ENCODE data around the gene SDK1. TPM values are rescaled to one million over a fixed set of nuclear protein-coding genes. Genes with fewer than 3 reads are reported as not detected.
A peak's percentile ranks its signal among the peaks of the same experiment; 100 is the strongest.

SDK1 gene
- total RNA-seq, 1 experiment from 2014 or later = 1.8 TPM

DNA sequence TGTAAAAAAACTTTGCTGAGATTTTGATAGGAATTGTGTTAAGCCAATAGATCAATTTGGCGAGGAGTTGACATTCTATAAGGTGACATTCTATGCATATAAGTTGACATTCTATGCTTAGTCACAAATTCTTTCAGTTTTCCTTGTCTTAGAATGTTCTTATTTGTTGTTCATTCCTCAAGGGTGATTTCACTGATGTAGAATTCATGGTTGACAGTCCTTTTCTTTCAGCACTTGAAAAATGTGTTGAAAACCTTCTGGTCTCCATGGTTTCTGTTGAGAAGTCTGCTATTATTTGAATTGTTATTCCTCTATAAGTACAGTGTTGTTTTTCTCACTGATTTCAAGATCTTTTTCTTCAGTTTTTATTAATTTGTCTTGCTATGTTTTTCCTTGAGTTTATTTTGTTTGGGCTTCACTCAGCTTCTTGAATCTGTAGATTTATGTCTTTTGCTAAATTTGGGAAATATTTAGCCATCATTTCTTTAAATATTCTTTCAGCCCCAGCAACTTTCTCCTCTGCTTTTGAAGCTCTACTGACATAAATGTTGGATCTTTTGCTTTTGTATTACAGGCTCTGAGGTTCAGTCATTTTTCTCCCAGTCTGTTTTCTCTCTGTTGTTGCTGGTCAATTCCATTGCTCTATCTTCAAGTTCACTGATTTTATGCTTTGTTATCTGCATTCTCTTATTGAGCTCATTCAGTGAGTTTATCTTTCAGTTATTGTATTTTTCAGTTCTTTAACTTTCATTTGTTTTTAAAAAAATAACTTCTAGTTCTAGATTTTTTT, 154.9 kb downstream of the SDK1 start:
- DNase-seq (ENCODE audit: low spot score) = peak; percentile 21

DNA sequence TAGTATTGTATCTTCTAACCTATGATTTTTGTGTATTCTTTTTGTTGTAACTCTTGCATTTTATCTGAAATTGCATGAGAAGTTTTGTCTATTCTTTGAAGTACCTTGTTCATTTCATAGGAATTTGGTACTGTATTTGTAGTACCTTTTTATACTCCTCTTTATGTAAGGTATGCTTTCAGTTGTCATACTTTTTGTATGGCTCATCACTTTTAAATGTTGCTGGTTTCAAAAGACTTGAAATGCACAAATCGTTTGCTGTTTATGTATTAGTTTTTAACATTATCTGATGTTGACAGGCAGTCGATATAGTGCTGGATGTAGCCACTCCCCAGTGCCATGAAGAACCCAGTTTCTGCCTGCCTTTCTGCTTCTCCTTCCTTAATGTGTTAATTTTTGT, 158.1 kb downstream of the SDK1 start:
- DNase-seq (ENCODE audit: low spot score) = no peak

DNA sequence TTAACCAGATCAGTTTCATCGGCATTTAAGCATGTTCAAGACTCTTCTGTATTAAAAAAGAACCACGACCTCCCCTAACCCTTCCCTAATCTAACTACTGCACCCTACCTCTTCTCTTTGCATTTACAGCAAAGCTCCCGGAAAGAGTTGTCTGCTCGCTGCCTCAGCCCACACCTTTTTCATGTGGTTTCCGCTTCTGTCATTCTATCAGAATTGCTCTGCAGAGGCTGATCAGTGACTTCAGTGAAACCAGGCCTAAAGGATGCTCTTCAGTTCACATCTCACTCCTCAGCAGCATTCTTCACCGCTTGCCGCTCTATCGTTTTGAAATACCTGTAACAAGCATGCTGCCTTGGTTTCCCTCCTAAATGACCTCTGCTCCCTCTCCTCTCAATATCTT, 160.9 kb downstream of the SDK1 start:
- no peak for DNase-seq (ENCODE audit: low spot score)

DNA sequence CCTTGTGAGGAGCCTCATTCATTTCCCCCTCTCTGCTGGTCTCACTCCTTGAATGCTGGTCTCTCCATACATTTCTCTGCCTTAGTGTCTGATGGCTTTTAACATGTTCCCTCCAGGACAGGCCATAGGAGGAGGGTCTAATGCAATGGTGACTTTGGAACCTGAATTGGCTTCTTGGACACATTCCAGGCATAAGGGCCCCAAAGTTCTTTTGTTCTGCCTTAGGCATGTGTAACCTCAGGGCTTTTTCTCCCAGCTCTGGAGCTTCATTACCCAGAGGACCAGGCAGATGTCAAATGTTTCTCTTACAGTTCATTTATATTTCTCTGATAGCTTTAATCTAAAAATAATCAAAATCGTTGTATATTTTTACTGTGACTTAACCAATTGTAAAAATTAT, 162.6 kb downstream of the SDK1 start:
- no peak for DNase-seq (ENCODE audit: low spot score)

DNA sequence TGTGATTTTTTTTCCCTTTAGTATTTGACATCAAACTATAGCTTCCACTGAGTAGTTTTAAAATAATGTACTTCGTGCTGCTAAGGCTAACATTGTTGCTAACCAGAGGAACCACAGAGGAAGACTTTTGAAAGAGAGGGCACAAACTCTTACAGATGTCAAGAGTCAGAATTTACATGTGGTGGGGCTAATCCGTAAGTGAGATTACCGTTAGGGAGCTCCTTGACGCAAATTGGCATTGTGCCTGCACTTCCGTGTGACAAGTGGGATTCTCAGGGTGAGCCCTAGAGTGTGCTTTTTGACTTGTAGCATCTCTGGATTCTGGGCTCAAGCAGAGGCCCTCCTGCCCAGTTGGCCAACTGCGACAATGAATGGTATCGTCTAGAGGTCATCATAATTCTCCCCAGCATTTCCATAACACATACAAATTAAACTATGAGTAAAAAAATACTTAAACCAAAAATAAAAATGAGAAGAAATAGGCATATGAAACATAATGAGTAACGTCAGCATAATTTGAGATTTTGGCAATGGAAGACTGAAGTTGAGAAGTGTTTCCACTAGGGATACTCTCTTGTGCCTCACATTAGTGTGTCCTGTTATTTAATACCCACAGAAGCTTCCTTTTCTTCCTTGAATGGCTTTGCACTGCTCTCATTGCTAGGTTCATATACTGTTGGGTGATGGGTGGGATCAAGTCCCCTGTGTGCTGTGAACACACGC, 164.0 kb downstream of the SDK1 start:
- DNase-seq (ENCODE audit: low spot score) = no peak

DNA sequence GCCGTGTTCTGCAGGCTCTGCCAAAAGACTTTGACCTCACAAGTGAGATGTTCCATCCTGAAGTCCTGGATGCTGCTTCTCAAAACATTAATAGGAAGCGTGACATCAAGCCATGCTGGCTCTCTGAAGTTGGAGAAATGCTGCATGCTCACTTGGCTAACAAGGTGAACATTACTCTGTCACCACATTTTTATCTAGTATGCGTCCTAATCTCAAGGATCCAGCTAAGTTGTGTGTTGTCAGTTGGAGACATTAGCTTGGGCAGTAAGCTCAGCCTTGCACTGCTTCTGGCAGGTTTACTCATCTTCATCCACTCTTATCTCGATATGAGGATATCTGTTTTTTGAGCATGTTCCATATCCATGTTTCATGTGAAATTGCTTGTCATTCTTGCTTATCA, 165.2 kb downstream of the SDK1 start:
- no peak for DNase-seq (ENCODE audit: low spot score)

DNA sequence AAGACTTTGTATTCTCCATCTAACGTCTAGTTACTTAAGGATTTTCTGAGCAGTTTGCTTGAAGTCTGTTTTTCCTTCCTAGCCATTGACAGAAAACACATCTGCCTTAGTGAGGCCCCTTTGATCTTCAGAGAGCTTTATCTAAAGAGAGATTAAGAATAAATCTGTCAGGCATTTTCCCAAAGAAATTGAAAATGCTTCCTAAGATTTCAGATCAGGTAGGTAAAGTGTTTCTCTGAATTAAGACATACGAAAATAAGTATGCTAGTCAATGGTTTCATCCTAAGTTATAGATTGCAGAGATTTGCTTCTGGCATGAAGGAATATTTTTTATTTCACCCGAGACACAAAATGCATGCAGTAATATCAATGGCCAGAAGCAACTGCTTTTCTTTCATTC, 168.6 kb downstream of the SDK1 start:
- no peak for DNase-seq (ENCODE audit: low spot score)

DNA sequence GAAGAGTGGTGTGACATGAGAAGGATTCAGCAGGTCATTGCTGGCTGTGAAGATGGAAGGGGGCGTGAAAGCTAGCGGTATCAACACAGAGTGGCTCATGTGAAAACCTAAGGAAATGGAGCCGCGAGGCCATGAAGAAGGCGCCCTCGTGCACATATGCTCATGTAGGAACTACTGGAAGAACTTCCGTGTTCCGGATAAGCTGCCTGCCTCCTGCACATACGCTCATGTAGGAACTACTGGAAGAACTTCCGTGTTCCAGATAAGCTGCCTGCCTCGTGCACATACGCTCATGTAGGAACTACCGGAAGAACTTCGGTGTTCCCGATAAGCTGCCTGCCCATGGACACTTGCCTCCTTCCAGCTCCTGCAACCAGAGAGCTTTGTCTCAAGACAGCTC, 179.1 kb downstream of the SDK1 start:
- no peak for DNase-seq (ENCODE audit: low spot score)

DNA sequence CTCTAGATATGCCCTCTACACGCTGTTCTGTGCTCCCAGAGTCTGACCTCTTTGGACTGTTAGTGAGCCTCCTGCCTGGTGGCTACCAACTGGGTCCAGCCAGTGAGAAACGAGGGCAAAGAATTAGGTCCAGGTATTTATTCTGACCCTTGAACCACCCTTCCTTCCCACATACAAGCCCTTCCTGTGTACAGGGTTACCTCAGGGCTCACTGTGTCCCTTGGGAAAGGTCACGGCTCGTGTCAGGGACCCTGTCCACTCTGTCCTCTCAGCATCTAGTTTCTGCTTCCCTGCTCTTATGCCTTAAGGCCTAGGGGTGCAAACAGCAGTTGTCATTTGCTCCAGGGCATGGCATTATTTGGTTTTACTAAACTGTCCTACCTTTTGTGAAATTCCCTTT, 180.4 kb downstream of the SDK1 start:
- no peak for DNase-seq (ENCODE audit: low spot score)

DNA sequence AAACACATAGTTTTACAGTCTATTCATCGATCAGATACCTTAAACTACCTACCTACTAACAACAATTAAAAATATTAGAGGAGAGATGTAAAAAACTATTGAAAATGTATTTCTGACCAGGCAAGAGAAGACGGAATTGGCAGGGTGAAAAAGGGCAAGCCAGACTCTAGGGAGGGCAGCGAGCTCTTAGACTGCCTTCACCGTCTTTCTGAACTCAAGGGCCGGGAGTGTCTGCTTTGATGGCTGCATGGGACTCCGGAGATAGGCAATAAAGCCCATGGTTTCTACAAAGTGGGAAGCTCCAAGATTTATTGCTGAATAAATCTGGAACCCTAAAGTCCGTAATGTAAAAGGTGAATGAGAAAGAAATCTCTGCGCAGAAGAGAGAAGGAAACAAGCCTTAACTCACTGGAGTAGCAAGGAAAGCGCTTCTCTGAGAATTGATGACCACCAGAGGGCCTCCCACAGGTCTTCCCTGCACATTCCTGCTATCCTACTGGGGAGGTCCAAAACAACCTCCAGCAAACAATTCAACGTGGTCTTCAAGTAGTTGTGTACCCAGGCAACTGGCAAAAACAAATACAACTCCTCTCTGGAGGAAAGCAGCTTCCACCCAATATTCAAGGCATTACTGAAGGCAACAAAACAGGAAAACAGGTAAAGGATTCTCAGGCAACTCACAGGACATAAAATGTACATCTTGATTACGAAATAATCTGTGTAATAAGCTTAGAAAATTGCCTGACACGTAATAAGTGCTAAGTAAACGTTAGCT, 181.3 kb downstream of the SDK1 start:
- peak; percentile 62 for DNase-seq (ENCODE audit: low spot score)

DNA sequence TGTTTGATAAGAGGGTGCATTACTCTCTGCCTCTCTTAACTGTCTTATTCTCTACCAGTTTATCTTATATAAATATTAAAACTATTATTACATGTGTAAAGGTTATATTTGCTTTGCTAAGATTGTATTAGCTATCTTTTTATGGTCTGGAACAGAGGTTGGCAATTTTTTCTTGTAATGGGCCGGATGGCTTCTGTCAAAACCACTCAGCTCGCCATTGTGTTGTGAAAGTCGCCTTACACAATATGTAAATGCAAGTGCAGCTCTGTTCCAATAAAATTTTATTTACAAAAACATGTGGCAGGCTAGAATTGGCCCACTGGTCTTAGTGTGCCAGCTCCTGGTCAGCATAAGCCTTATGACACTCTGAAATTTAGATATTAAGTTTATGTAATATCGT, 185.8 kb downstream of the SDK1 start:
- DNase-seq (ENCODE audit: low spot score) = no peak

DNA sequence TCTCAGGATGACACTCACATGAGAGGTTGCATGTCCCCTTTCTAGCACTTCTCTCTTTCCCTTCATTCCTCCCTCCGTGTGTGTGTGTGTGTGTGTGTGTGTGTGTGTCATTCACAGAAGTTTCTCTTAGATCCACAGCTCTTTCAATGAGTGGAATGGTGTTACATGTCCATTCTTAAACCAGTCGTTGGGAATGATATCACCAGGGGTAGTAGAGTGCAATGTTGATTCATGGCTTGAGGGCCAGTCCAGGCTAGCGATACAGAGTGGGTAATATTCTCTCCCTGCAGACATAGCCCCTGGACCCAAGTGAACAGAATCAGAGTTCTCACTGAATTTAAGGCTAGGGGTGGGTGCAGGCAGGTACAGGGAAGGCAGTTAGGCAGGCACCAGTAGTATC, 187.8 kb downstream of the SDK1 start:
- no peak for DNase-seq (ENCODE audit: low spot score)

DNA sequence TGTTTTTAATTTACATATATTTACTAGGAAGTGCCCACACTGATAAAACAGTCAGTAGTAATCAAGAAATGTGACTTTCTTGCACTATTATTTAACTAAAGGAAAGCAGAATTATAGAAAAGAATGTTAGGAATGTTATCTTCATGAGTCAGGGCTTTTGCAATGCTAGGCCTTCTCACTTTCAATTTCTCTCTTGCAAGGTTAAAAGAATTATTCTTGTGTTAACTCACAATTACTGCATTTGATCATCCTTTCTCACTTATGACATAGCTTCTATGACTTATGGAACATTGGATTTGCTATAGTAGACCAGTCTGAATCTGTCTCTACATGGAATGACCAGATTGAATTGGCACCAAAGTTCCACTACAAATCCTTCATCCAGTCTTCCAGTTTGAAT, 192.4 kb downstream of the SDK1 start:
- DNase-seq (ENCODE audit: low spot score) = peak; percentile 78

DNA sequence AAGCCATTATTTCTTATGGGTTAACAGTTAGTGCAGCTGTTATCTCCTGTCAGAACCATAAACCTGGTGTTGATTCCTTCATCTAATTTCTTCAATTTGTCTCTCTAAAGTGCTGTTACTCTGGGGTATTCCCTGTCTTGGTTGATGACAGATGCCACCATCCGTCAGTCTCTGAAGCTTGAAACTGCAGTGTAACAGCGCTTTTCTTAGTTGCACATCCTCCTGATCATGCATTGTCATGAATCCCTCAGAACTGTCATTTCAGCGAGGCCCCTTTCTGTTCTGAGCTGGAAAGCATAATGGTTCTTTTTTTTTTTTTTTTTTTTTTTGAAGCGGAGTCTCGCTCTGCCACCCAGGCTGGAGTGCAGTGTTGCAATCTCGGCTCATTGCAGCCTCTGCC, 193.9 kb downstream of the SDK1 start:
- no peak for DNase-seq (ENCODE audit: low spot score)

DNA sequence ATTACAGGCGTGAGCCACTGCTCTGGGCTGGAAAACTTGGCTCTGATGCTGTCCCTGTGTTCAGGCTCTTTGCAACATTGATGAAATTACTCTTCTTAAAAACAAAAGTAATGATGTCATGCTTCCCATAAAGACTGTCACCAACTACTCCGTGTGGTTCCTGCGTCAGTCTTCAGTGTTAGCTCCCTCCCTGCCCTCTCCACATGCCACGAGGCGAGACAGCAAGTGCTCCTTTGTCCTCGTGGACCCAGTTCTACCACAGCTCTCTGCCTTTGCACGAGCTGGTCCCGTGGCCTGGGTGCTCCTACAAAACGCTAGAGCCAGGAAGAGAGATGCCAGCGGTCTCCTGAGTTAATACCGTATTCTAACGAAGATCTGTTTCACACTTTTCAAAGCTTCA, 194.5 kb downstream of the SDK1 start:
- no peak for DNase-seq (ENCODE audit: low spot score)

DNA sequence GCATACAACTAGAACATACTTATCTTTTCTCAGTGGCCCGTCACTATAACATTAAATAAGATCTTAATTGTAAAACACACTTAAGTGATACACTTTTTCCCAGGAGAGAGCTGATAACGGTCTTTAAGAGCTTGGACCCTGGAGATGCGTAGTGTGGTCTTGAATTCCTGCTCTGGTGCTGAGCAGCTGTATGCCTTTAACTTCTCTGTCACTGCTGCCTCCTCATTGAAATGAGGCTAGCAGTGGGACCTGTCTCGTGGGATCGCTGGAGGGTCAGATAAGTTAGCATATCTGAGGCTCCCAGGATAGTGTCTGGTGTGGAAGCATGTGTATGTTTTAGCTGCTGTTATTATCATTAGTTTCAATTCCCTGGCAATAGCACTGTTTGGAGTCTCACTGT, 194.9 kb downstream of the SDK1 start:
- no peak for DNase-seq (ENCODE audit: low spot score)

DNA sequence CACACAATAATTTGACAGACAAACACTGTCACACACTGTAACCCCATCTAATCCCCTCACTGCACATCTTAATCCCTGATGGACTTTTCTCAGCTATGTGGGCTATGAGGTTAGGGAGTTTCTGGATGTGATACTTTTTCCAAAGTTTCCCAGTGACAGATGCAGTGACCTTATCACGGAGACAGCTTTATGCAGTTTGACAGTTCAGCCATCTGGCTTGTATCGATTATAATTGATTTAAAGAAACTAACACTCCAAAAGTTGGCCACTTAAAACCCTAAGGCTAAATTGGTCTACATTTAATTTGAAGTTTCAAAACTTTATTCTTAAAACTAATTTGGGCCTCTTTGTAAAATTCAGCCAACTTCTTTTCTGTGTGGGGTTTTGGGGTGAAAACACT, 196.7 kb downstream of the SDK1 start:
- no peak for DNase-seq (ENCODE audit: low spot score)

DNA sequence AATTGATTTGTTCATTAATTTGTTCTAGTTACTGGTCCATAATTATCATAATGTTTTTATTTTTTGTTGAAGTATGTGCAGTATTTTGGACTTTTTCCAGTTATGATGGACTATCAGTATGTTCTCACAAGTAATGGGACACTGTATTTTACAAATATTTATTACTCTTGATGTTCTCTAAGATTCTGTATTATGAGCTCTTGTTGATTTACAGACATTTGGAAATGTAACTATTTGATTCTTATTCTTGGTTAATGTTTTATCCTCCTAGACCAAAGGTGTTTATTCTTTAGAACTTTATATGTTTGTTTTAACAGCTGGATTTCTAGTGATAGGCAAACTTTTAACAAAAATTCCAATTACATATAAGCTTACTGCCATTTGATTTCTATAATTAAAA, 200.6 kb downstream of the SDK1 start:
- no peak for DNase-seq (ENCODE audit: low spot score)

DNA sequence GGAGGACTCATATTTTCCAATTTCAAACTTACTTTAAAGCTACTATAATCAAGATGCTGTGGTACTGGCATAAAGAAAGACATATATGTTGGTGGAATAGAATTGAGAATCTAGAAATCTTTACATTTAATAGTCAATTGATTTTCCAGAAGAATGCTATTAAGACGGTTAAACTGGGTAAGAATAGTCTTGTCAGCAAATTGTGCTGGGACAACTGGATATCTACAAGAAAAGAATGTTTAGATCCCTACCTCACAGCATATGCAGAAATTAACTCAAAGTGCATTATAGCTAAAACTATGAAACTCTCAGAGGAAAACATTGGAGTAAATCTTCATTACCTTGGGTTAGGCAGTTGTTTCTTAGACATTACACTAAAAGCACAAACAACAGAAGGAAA, 203.3 kb downstream of the SDK1 start:
- no peak for DNase-seq (ENCODE audit: low spot score)

DNA sequence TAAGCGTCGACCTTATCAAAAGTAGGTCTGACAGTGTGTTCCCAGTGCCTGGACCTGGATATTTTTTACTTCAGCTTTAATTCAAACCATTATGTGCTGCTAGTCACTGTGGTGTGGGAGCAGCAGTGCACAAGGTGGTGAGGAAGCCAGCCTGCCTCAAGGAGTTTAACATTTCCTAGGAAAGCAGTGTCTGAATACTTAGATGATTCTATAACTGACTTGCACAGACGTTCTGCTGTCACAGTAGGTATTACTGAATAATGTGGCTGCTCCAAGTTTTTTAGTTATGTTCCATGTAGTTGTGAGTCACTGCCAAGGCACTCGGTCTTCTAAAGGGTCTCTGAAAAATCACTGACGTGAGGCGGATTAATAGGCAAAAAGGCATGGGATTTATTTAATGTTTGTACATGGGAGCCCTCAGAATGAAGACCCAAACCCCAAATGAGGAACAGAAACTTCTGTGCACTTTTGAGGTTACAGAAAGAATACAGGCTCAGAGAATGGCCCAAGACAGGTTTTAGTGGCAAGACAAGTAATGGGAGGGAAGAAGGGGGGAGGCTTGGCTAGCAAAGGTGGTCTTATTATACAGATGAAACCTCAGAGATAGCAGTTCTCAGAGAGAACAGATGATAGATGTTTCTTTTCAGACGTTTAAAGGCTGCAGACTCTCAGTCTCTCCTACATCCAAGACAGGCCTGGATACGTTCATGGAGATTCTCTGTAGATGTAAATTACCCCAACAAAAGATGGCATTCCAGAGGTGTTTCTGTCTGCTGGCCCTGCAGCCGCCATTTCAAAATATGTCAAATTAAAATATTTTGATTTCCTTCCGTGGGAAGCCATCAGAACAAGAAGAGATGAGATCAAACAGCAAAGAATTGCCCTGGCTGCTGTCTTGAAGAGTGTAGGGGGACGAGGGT, 209.3 kb downstream of the SDK1 start:
- no peak for DNase-seq (ENCODE audit: low spot score)

DNA sequence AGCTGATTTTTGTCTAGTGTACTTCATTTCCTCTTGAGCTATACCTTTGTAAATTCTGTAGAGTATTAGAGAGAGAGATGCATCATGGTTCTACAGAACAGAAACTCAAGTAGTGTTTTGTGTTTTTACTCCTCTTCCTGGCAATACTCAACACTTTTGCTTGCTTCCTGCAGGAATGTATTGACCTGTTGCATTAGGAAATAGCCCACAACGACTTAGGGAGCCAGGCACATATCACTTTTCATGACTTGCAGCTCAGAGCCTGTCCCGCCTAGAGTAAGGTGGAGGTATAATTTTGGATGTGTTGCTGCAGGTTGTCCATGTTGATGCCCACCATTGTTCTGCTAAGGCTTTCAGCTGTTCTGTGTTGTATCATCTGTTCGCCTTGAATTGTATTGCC, 216.3 kb downstream of the SDK1 start:
- no peak for DNase-seq (ENCODE audit: low spot score)

DNA sequence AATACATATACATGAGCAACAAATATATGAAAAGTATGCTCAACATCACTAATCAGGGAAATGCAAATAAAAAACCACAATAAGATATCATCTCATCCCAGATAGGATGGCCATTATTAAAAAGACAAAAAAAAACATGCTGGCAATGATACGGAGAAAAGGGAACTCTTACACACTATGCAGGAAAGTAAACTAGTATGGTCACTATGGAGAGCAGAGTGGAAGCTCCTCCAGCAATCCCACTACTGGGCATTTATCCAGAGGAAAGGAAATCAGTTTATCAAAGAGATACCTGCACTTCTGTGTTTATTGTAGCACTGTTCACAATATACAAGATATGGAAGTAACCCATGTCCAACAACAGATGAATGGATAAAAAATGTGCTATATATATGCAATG, 217.5 kb downstream of the SDK1 start:
- no peak for DNase-seq (ENCODE audit: low spot score)
